Esophagus muscularis mucosa (tissue), 4 donors: ENCODE data around the gene MT1HL1.

Source experiments
- CTCF ChIP-seq, 3 experiments: fragments of 200-600 bp in 2 of 3; fragments of 450-650 bp in 1 of 3; sonication (generic) in 2 of 3; IDR thresholded peaks; one replicate each; pipeline ENCODE4 v1.5.1; 2017 to 2019; ENCODE audit warnings: antibody characterized with exemption in 3 of 3, mild to moderate bottlenecking in 2 of 3, moderate library complexity in 1 of 3
- EP300 ChIP-seq: sonication (generic); formaldehyde crosslinking; IDR thresholded peaks from one replicate; pipeline ENCODE4 v1.6.1; 2017; ENCODE audit warnings: antibody characterized with exemption
- POLR2A ChIP-seq: fragments of 450-650 bp; IDR thresholded peaks from one replicate; pipeline ENCODE4 v1.6.1; 2017; ENCODE audit warnings: antibody characterized with exemption, moderate library complexity, mild to moderate bottlenecking, low read depth

GRCh38 chr1:236990052-236990445, 14.2 kb downstream of the MT1HL1 start:
- no peak for TF ChIP-seq CTCF (IDR thresholded peaks at IDR 0.05)
- TF ChIP-seq POLR2A, result no peak
- TF ChIP-seq EP300, result no peak
